ENCODE measurements around the gene VIL1. TPM values are rescaled to one million over a fixed set of nuclear protein-coding genes. Genes with fewer than 3 reads are reported as not detected.

Gene VIL1
- total and polyA plus RNA-seq, 2 of the 4 experiments (the other 2 are of a cell fraction), result not detected

DNA sequence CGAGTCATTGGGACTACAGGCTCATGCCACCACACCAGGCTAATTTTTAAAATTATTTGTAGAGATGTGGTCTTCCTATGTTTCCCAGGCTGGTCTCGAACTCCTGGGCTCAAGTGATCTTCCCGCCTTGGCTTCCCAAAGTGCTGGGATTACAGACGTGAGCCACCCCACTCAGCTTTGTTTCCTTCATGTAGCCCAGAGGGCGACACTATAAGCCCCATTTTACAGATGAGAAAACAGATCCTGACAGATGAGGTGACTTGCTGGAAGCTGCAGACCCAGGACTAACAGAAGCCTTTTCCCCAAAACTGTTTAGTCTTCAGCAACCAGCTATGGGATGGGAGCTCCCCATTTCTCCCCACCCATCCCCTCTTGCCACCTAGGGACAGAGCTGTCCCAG is 26.5 kb upstream of the VIL1 start:
- POLR2A ChIA-PET (ENCODE audit: unreplicated experiment), result interaction anchor here (0.6 kb wide), 1 partner anchor 22 kb away, joined by 5 read pairs; no protein-coding TSS in a partner anchor
- CTCF ChIA-PET, result interaction anchor here (0.6 kb wide), 1 partner anchor 68 kb away, joined by 3 read pairs; no protein-coding TSS in a partner anchor
- 70% methylated on average over 2 of the region's 5 CpGs; no CpG with 5 or more reads in 1 of the 2 experiments for WGBS, 2 experiments (ENCODE audit: extremely low coverage in 2 of 2, insufficient read length in 1 of 2)

More for the DNA sequence above, 26.5 kb upstream of the VIL1 start:
- Histone ChIP-seq H3K14ac (replicated peaks; ENCODE audit: low read depth, low read length) (no peak overlapping the region), H2BK5ac (ENCODE audit: low read depth, low read length, poor library complexity, severe bottlenecking) (no peak overlapping the region), H3K18ac (ENCODE audit: low read depth, low read length) (no peak overlapping the region), H3K56ac (ENCODE audit: extremely low read depth, insufficient read depth, low read length) (no peak overlapping the region), H2AK9ac (replicated peaks; ENCODE audit: low read depth, low read length, poor library complexity) (no peak overlapping the region), H2BK15ac (ENCODE audit: low read depth, low read length) (no peak overlapping the region), H3K4me1 (ENCODE audit: control insufficient read depth, insufficient read depth, low read length) (peaks cover 9% of the 10 kb centered on the region), H2BK20ac (ENCODE audit: low read depth, low read length) (no peak overlapping the region), H3K27me3 (ENCODE audit: control insufficient read depth, insufficient read depth, low read length) (no peaks in the 10 kb centered on the region), H3K9me3 (ENCODE audit: control insufficient read depth, insufficient read depth, low read length) (no peaks in the 10 kb centered on the region), H3K4me3 (ENCODE audit: insufficient read depth, low read depth, low read length) (no peak overlapping the region), H4K20me1 (ENCODE audit: insufficient read depth, low read length) (no peaks in the 10 kb centered on the region), H3K23ac (ENCODE audit: low read depth, low read length) (no peak overlapping the region), H3K36me3 (ENCODE audit: control insufficient read depth, insufficient read depth, low read length) (no peaks in the 10 kb centered on the region), H3K9me1 (ENCODE audit: insufficient read depth, low read length) (0 out of 2 replicates have a peak, but pooled peaks cover 2% of the 10 kb centered on the region), H3K4ac (ENCODE audit: low read depth, low read length) (no peak overlapping the region), H3K4me2 (ENCODE audit: low read depth, low read length) (no peak overlapping the region), H3K27ac (ENCODE audit: insufficient read depth, low read length) (no peak overlapping the region), H2AFZ (replicated peaks; ENCODE audit: low read length, poor library complexity) (no peak overlapping the region), H2BK120ac (ENCODE audit: low read depth, low read length) (no peak overlapping the region), H4K5ac (ENCODE audit: low read depth, low read length) (no peak overlapping the region), H4K8ac (ENCODE audit: low read depth in 2 of 2, low read length in 2 of 2) (no peak overlapping the region), H4K91ac (ENCODE audit: insufficient read depth, low read depth, low read length) (no peak overlapping the region), H2AK5ac (ENCODE audit: low read depth, low read length) (no peak overlapping the region), H3K9ac (ENCODE audit: low read depth, low read length) (no peak overlapping the region), H3K79me1 (ENCODE audit: low read depth in 1 of 2, low read length in 2 of 2) (peaks cover 2 to 5% of the 10 kb centered on the region in 2 experiments; a peak in 2 of 4 replicates)
- dilution Hi-C loops (cut with HindIII; ENCODE audit: low sequenced_read_pairs, unreplicated experiment), result no loop called here
- no peak for ATAC-seq (ENCODE audit: low read depth)
- BruUV-seq (replicated peaks), result no TSS peak
- intact Hi-C loops (cut with micrococcal nuclease), result no loop called here
- no peak for DNase-seq
- TF ChIP-seq FOS (IDR thresholded peaks at IDR 0.05; ENCODE audit: low read depth, low read length), result no peak
- TF ChIP-seq CEBPB (IDR thresholded peaks at IDR 0.05; ENCODE audit: low read depth, low read length), result no peak
- TF ChIP-seq RCOR1 (IDR thresholded peaks at IDR 0.05; ENCODE audit: insufficient replicate concordance, low read length), result no peak
- TF ChIP-seq MAZ (IDR thresholded peaks at IDR 0.05; ENCODE audit: borderline replicate concordance, low read depth, low read length), result no peak
- TF ChIP-seq NFE2L2 (IDR thresholded peaks at IDR 0.05; ENCODE audit: low read depth, low read length), result no peak
- no peak for TF ChIP-seq SMC3 (IDR thresholded peaks at IDR 0.05; ENCODE audit: low read depth, low read length)
- TF ChIP-seq RFX5 (IDR thresholded peaks at IDR 0.05; ENCODE audit: low read depth, low read length), result no peak
- no peak for TF ChIP-seq MXI1 (IDR thresholded peaks at IDR 0.05; ENCODE audit: borderline replicate concordance, low read depth, low read length)
- TF ChIP-seq, protein P1, sequence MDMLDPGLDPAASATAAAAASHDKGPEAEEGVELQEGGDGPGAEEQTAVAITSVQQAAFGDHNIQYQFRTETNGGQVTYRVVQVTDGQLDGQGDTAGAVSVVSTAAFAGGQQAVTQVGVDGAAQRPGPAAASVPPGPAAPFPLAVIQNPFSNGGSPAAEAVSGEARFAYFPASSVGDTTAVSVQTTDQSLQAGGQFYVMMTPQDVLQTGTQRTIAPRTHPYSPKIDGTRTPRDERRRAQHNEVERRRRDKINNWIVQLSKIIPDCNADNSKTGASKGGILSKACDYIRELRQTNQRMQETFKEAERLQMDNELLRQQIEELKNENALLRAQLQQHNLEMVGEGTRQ (IDR thresholded peaks at IDR 0.05; ENCODE audit: low read depth, low read length), result no peak
- TF ChIP-seq CHD1 (IDR thresholded peaks at IDR 0.05; ENCODE audit: low read depth, low read length), result no peak
- TF ChIP-seq, protein P2, sequence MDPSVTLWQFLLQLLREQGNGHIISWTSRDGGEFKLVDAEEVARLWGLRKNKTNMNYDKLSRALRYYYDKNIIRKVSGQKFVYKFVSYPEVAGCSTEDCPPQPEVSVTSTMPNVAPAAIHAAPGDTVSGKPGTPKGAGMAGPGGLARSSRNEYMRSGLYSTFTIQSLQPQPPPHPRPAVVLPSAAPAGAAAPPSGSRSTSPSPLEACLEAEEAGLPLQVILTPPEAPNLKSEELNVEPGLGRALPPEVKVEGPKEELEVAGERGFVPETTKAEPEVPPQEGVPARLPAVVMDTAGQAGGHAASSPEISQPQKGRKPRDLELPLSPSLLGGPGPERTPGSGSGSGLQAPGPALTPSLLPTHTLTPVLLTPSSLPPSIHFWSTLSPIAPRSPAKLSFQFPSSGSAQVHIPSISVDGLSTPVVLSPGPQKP (IDR thresholded peaks at IDR 0.05; ENCODE audit: borderline replicate concordance, low read depth, low read length), result no peak
- no peak for TF ChIP-seq MAFK (IDR thresholded peaks at IDR 0.05; ENCODE audit: low read depth, low read length)
- TF ChIP-seq BHLHE40 (IDR thresholded peaks at IDR 0.05; ENCODE audit: low read depth, low read length), result no peak
- TF ChIP-seq, protein P3, sequence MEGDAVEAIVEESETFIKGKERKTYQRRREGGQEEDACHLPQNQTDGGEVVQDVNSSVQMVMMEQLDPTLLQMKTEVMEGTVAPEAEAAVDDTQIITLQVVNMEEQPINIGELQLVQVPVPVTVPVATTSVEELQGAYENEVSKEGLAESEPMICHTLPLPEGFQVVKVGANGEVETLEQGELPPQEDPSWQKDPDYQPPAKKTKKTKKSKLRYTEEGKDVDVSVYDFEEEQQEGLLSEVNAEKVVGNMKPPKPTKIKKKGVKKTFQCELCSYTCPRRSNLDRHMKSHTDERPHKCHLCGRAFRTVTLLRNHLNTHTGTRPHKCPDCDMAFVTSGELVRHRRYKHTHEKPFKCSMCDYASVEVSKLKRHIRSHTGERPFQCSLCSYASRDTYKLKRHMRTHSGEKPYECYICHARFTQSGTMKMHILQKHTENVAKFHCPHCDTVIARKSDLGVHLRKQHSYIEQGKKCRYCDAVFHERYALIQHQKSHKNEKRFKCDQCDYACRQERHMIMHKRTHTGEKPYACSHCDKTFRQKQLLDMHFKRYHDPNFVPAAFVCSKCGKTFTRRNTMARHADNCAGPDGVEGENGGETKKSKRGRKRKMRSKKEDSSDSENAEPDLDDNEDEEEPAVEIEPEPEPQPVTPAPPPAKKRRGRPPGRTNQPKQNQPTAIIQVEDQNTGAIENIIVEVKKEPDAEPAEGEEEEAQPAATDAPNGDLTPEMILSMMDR (conservative IDR thresholded peaks at IDR 0.05; ENCODE audit: low read depth, low read length), result no peak
- TF ChIP-seq RAD21 (IDR thresholded peaks at IDR 0.05; ENCODE audit: low read length), result no peak
- TF ChIP-seq POLR2A (IDR thresholded peaks at IDR 0.05; ENCODE audit: low read depth, low read length), result no peak
- in situ Hi-C loops (cut with MboI; ENCODE audit: low sequenced_read_pairs), result loop anchor here (10.0 kb wide), 1 partner anchor 118 kb away; the partner anchor contains the start of genes AAMP and PNKD
